GM06990 (cell line): ENCODE measurements around the gene EGF.
A peak's percentile ranks its signal among the peaks of the same experiment; 100 is the strongest.

Source experiments
- DNase-seq: peaks from one replicate; pipeline ENCODE4 v3.0.0-alpha.2; 2011; ENCODE audit not compliant: insufficient read length; ENCODE audit errors: extremely low read depth
- H3K27me3 ChIP-seq: replicated peaks from 2 replicates; pipeline ENCODE4 v1.6.0; 2011; ENCODE audit warnings: low read length; ENCODE audit not compliant: control insufficient read depth, insufficient read depth
- H3K36me3 ChIP-seq: 2 replicates; pipeline ENCODE4 v1.5.1; 2011; ENCODE audit warnings: low read length; ENCODE audit not compliant: control insufficient read depth, insufficient read depth
- H3K4me3 ChIP-seq: replicated peaks from 2 replicates; pipeline ENCODE4 v1.5.1; 2011; ENCODE audit warnings: low read depth, mild to moderate bottlenecking, control low read depth, low read length
- CTCF ChIP-seq: IDR thresholded peaks from 2 replicates; pipeline ENCODE4 v1.5.1; 2011; ENCODE audit warnings: low read length, control low read depth, mild to moderate bottlenecking, inconsistent platforms; ENCODE audit not compliant: insufficient read depth, poor library complexity, severe bottlenecking

The EGF gene

GRCh38 chr4:109990261-109991257 lies 77.9 kb downstream of the EGF start:
- peak; percentile 85 for DNase-seq

GRCh38 chr4:109993116-109993515 lies 80.4 kb downstream of the EGF start:
- TF ChIP-seq CTCF: no peak
- no peaks in the 10 kb centered on the region for H3K36me3 ChIP-seq
- no peak for DNase-seq
- no peaks in the 10 kb centered on the region for H3K27me3 ChIP-seq
- H3K4me3 ChIP-seq: no peak overlapping the region

More at GRCh38 chr4:109990261-109991257, 77.9 kb downstream of the EGF start:
- no peak for TF ChIP-seq CTCF
- Histone ChIP-seq H3K36me3 (no peaks in the 10 kb centered on the region), H3K27me3 (no peaks in the 10 kb centered on the region), H3K4me3 (no peak overlapping the region)

GRCh38 chr4:109994415-109994827 lies 81.7 kb downstream of the EGF start:
- peak; percentile 62 for DNase-seq
- no peaks in the 10 kb centered on the region for H3K36me3 ChIP-seq

GRCh38 chr4:109996526-109996925 lies 83.8 kb downstream of the EGF start:
- TF ChIP-seq CTCF: no peak
- DNase-seq: no peak

More at GRCh38 chr4:109994415-109994827, 81.7 kb downstream of the EGF start:
- no peak overlapping the region; the same call in 1 of the 2 replicates for H3K4me3 ChIP-seq
- no peak for TF ChIP-seq CTCF
- no peaks in the 10 kb centered on the region for H3K27me3 ChIP-seq

GRCh38 chr4:109998867-109999584 lies 86.3 kb downstream of the EGF start:
- H3K27me3 ChIP-seq: no peaks in the 10 kb centered on the region
- H3K36me3 ChIP-seq: no peaks in the 10 kb centered on the region
- DNase-seq: no peak
- TF ChIP-seq CTCF: peak; percentile 53
- H3K4me3 ChIP-seq: no peak overlapping the region

More at GRCh38 chr4:109996526-109996925, 83.8 kb downstream of the EGF start:
- Histone ChIP-seq H3K36me3 (no peaks in the 10 kb centered on the region), H3K27me3 (no peaks in the 10 kb centered on the region), H3K4me3 (no peak overlapping the region)
